AG04449 (cell line): ENCODE measurements around the gene CALML4.
"Not testable (repeated sequence)": the region's sequence is repeated elsewhere in the genome, so short reads cannot be mapped to it uniquely, and the experiment has no call there.

Experiments
- CTCF ChIA-PET: fragments of 350-600 bp; formaldehyde crosslinking; extraction: SDS; loops from one replicate; lab custom pipeline; 2021; ENCODE audit warnings: antibody characterized with exemption; lab: Yijun Ruan, JAX
- POLR2A ChIA-PET: fragments of 400-600, 350-600 bp; formaldehyde crosslinking; extraction: SDS; loops from one replicate; lab custom pipeline; 2020; ENCODE audit warnings: antibody characterized with exemption, inconsistent platforms; lab: Yijun Ruan, JAX
- DNase-seq: peaks from one replicate; pipeline ENCODE4 v3.0.0-alpha.2; 2010; ENCODE audit warnings: low read depth, low spot score
- H3K4me3 ChIP-seq: 2 replicates; pipeline ENCODE4 v1.5.1; 2011; ENCODE audit warnings: low read depth, mild to moderate bottlenecking, control low read depth, low read length
- TF ChIP-seq, protein P1 (sequence below): IDR thresholded peaks from one replicate; pipeline ENCODE4 v1.5.1; 2011; ENCODE audit warnings: mild to moderate bottlenecking, moderate library complexity, low read length, control low read depth, inconsistent platforms; ENCODE audit not compliant: insufficient read depth; ENCODE audit errors: missing control alignments

CALML4 gene

DNA sequence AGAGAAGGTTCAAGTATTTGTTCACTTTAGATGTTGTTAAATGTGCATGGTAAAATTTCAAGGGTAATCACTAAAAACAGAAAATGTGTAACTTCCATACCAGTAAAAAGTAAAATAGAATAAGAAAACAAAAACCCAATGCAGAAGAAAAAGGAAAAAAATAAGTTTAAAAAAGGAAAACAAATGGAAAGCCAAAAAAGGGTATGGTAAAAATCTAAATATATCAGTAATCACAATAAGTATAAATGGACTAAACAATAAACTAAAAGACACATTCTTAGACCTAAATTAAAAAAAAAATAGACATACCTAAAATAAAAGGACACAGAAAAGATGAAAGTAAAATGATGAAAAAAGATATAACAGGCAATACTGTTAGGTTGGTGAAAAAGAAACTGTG lies 33.9 kb upstream of the CALML4 start:
- no peak overlapping the region for H3K4me3 ChIP-seq
- TF ChIP-seq, protein P1, sequence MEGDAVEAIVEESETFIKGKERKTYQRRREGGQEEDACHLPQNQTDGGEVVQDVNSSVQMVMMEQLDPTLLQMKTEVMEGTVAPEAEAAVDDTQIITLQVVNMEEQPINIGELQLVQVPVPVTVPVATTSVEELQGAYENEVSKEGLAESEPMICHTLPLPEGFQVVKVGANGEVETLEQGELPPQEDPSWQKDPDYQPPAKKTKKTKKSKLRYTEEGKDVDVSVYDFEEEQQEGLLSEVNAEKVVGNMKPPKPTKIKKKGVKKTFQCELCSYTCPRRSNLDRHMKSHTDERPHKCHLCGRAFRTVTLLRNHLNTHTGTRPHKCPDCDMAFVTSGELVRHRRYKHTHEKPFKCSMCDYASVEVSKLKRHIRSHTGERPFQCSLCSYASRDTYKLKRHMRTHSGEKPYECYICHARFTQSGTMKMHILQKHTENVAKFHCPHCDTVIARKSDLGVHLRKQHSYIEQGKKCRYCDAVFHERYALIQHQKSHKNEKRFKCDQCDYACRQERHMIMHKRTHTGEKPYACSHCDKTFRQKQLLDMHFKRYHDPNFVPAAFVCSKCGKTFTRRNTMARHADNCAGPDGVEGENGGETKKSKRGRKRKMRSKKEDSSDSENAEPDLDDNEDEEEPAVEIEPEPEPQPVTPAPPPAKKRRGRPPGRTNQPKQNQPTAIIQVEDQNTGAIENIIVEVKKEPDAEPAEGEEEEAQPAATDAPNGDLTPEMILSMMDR: no peak
- CTCF ChIA-PET: interaction anchor here (1.4 kb wide), 1 partner anchor 14 kb away, joined by 5 read pairs; no protein-coding TSS in a partner anchor
- DNase-seq: no peak
- POLR2A ChIA-PET: no interaction called here

DNA sequence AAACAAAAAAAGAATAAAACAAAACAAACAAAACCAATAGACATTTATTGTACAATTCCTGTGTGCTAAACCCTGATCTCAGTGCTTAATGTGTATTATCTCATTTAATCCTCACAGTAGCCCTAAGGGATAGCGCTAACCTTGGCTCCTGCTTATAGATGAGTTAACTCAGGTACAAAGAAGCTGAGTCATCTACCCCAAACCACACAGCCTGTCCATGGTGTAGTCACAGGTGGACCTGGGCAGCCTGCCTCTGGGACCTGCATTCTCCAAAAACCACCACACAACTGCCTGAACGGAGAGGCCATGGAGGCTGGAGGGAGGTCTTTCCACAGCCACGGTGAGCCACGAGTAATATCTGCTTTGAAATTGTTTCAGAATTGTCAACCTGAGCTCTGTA lies 29.9 kb upstream of the CALML4 start:
- H3K4me3 ChIP-seq: no peak overlapping the region
- ChIA-PET CTCF (interaction anchor here (0.6 to 3.2 kb wide), 3 partner anchors 18 to 622 kb away, joined by 3 to 15 read pairs (median 3); no protein-coding TSS in a partner anchor), POLR2A (no interaction called here)
- TF ChIP-seq, protein P1: no peak
- no peak for DNase-seq

DNA sequence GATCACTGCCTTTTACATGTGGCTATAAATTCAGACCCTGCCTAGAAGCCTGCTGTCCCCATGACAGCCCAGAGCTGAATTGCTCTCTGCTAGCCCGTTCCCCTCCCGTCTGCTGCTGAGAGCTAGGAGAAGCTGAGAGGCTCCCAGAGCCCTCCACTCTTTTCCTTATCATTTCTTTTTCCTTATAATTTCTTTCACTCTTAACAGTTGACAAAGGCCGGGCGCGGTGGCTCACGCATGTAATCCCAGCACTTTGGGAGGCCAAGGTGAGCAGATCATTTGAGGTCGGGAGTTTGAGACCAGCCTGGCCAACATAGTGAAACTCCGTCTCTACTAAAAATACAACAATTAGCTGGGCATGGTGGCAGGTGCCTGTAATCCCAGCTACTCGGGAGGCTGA lies 29.4 kb upstream of the CALML4 start:
- POLR2A ChIA-PET, DNase-seq, H3K4me3 ChIP-seq: not testable (repeated sequence)
- CTCF ChIA-PET: interaction anchor here (3.2 kb wide), 1 partner anchor 19 kb away, joined by 15 read pairs; no protein-coding TSS in a partner anchor

DNA sequence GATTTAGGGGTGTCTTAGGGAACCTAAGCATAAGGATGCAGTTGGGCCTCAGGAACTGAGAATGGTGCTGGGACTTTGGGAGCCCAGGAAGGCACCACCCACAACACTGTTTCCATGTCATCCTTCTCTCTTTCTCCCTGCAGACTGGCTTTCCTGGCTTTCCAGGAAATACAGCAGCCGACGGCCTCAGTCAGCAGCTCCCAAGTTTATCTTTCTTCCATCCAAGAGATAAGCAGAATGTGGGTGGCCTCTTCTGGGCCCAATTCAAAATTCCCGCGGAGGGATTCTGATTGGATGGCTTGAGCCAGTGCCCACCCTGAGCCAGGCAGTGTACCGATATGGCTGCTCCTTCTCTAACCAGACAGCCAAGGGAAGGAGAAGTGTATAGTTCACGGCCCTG lies 28.9 kb upstream of the CALML4 start:
- TF ChIP-seq, protein P1: no peak
- CTCF ChIA-PET: no interaction called here
- POLR2A ChIA-PET: no interaction called here
- DNase-seq: no peak
- H3K4me3 ChIP-seq: no peak overlapping the region

DNA sequence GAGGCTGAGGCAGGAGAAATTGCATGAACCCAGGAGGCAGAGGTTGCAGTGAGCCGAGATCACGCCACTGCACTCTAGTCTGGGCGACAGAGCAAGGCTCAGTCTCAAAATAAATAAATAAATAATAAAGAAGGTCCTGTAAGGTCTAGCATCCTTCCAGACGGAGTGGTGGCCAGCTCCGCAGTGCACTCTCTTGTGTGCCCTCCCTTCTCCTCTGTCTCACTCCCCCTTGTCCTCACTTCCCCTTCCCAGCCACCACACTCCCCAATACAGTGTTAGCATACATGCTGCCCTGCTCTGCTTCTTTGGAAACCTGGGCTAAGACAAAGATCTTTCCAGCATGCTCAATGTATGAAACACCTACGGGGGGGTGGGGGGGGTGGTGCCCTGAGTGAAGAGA lies 27.8 kb upstream of the CALML4 start:
- no peak overlapping the region for H3K4me3 ChIP-seq
- no peak for DNase-seq
- ChIA-PET POLR2A (no interaction called here), CTCF (interaction anchor here (7.0 kb wide), 1 partner anchor 20 kb away, joined by 27 read pairs; no protein-coding TSS in a partner anchor)
- TF ChIP-seq, protein P1: no peak

DNA sequence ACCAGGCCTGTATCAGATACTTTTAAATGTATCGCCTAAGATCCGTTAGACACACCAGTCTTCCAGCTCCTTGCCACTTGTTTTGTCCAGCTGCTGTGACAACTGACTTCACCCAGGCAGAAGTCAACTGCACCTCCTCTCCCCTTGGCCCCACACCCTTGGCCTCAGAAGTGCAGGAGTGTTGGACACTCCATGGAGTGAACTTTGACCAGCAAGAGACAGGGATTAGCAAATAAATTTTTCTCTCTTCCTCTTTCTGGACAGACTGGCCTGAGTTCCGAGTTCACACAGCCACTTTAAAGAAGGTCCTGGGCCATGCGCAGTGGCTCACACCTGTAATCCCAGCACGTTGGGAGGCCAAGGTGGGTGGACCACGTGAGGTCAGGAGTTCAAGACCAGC lies 27.3 kb upstream of the CALML4 start:
- TF ChIP-seq, protein P1: no peak
- DNase-seq: no peak
- CTCF ChIA-PET: interaction anchor here (7.0 kb wide), 1 partner anchor 21 kb away, joined by 27 read pairs; no protein-coding TSS in a partner anchor
- POLR2A ChIA-PET: interaction anchor here (0.5 kb wide), 1 partner anchor 51 kb away, joined by 3 read pairs; no protein-coding TSS in a partner anchor
- no peak overlapping the region for H3K4me3 ChIP-seq
